HL-60 (cell line): ENCODE results near the gene TTYH2.

ENCODE experiments used
- DNase-seq, 2 experiments: peaks; one replicate each; pipeline ENCODE4 v3.0.0-alpha.2; 2010 to 2020; ENCODE audit warnings: low read depth in 1 of 2, low spot score in 1 of 2
- H3K27ac ChIP-seq: fragments of 250-450 bp; sonication (Bioruptor Pico); replicated peaks from 2 replicates; pipeline ENCODE4 v1.5.1; 2020; ENCODE audit warnings: mild to moderate bottlenecking, moderate library complexity
- H3K27me3 ChIP-seq: fragments of 250-450 bp; sonication (Bioruptor Pico); 2 replicates; pipeline ENCODE4 v1.5.1; 2021; ENCODE audit warnings: mild to moderate bottlenecking, moderate library complexity; ENCODE audit not compliant: insufficient read depth, poor library complexity, severe bottlenecking
- H3K4me3 ChIP-seq: replicated peaks from 2 replicates; pipeline ENCODE4 v1.5.1; 2011; ENCODE audit warnings: mild to moderate bottlenecking, control low read depth, low read length; ENCODE audit not compliant: insufficient read depth
- CTCF ChIP-seq: IDR thresholded peaks from one replicate; pipeline ENCODE4 v1.5.1; 2011; ENCODE audit warnings: low read length, control low read depth, inconsistent platforms; ENCODE audit not compliant: insufficient read depth
- GABPA ChIP-seq: IDR thresholded peaks from 2 replicates; pipeline ENCODE4 v1.6.1; 2012; ENCODE audit warnings: low read depth
- POLR2AphosphoS5 ChIP-seq: IDR thresholded peaks from 2 replicates; pipeline ENCODE4 v1.6.1; 2012; ENCODE audit warnings: low read depth
- REST ChIP-seq: IDR thresholded peaks from 2 replicates; pipeline ENCODE4 v1.6.1; 2012; ENCODE audit warnings: low read depth; ENCODE audit not compliant: insufficient replicate concordance
- SPI1 ChIP-seq: IDR thresholded peaks from 2 replicates; pipeline ENCODE4 v1.6.1; 2012; ENCODE audit warnings: low read depth, mild to moderate bottlenecking, borderline replicate concordance

TTYH2 gene

GRCh38 chr17:74213861-74214391, 555 bp downstream of the TTYH2 start:
- H3K4me3 ChIP-seq, result peak overlapping the region; percentile 50
- peak; percentile 90 for TF ChIP-seq SPI1
- no peak for TF ChIP-seq CTCF
- 0 out of 2 replicates have a peak, but pooled peaks have one; percentile 15 for TF ChIP-seq GABPA
- no peak for TF ChIP-seq POLR2AphosphoS5
- no peak for TF ChIP-seq REST
- H3K27me3 ChIP-seq, result no peaks in the 10 kb centered on the region
- no peak overlapping the region for H3K27ac ChIP-seq
- peak in 1 of 2 experiments; percentile 50 for DNase-seq

GRCh38 chr17:74214484-74215341, 1.3 kb downstream of the TTYH2 start:
- H3K4me3 ChIP-seq, result no peak overlapping the region
- no peak overlapping the region for H3K27ac ChIP-seq
- H3K27me3 ChIP-seq, result no peaks in the 10 kb centered on the region
- TF ChIP-seq GABPA (0 out of 2 replicates have a peak, but pooled peaks have one; percentile 1), SPI1 (no peak)
- DNase-seq, result no peak

GRCh38 chr17:74215342-74215727, 2.0 kb downstream of the TTYH2 start:
- no peak for DNase-seq
- H3K27me3 ChIP-seq, result no peaks in the 10 kb centered on the region
- TF ChIP-seq REST (no peak), POLR2AphosphoS5 (no peak), GABPA (no peak), CTCF (no peak), SPI1 (no peak)
- no peak overlapping the region for H3K27ac ChIP-seq
- H3K4me3 ChIP-seq, result no peak overlapping the region

DNA sequence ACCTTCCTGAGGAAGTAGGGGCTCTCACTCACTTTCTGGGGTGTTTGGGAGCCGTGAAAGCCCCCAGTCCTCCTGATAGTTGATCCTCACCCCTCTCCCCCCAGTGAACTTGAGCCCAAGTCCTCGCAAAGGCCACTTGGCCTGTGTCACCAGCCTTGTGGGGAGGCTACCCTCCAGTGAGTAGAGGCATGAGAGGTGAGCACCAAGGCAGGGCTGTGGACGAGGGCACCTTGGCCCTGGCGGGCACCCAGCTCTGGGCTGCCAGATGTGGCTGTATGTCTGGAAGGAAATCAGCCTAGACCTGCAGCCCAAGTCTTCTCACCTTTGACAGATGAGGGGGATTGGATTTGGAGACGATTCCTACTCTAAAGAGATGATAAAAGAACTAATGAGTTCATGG, 3.1 kb downstream of the TTYH2 start:
- H3K27ac ChIP-seq, result no peak overlapping the region
- H3K4me3 ChIP-seq, result no peak overlapping the region
- no peak for DNase-seq

More for the DNA sequence above, 3.1 kb downstream of the TTYH2 start:
- TF ChIP-seq POLR2AphosphoS5 (no peak), REST (no peak), GABPA (no peak), CTCF (no peak), SPI1 (no peak)
- H3K27me3 ChIP-seq, result no peaks in the 10 kb centered on the region
